HepG2 (cell line): ENCODE results near the gene SLC41A3. TPM values are rescaled to one million over a fixed set of nuclear protein-coding genes. Genes with fewer than 3 reads are reported as not detected.

Experiments used
- ARID5B ChIP-seq: IDR thresholded peaks from 2 replicates; pipeline ENCODE4 v1.4.0; 2020; ENCODE audit warnings: mild to moderate bottlenecking, missing genetic modification reagents
- ASH2L ChIP-seq: fragments of 300-600, 200-600 bp; sonication (generic); IDR thresholded peaks from 2 replicates; pipeline ENCODE4 v1.7.0; 2017; ENCODE audit warnings: low read depth, mild to moderate bottlenecking, moderate library complexity, mixed read lengths, low read length; ENCODE audit not compliant: insufficient read length
- DR1 ChIP-seq: sonication (generic); formaldehyde crosslinking; IDR thresholded peaks from 2 replicates; pipeline ENCODE4 v1.8.0; 2021; ENCODE audit warnings: mild to moderate bottlenecking, missing genetic modification reagents, inconsistent platforms
- KMT2B ChIP-seq: IDR thresholded peaks from 2 replicates; pipeline ENCODE4 v1.6.1; 2016; ENCODE audit warnings: missing genetic modification reagents, missing compliant biosample characterization
- MBNL3 ChIP-seq: fragments of 250-450 bp; sonication (Bioruptor Pico); conservative IDR thresholded peaks from 2 replicates; pipeline ENCODE4 v1.8.0; 2022; ENCODE audit warnings: mild to moderate bottlenecking, inconsistent platforms
- RNF2 ChIP-seq: fragments of 450-650 bp; conservative IDR thresholded peaks from 2 replicates; pipeline ENCODE4 v1.6.1; 2016; ENCODE audit warnings: low read depth
- TCF7L2 ChIP-seq: IDR thresholded peaks from 2 replicates; pipeline ENCODE4 v1.6.1; 2011; ENCODE audit warnings: mild to moderate bottlenecking, low read depth, low read length, moderate library complexity
- TRIM24 ChIP-seq: sonication (generic); formaldehyde crosslinking; IDR thresholded peaks from 2 replicates; pipeline ENCODE4 v1.8.0; 2022; ENCODE audit warnings: mild to moderate bottlenecking, missing genetic modification reagents
- YY1 ChIP-seq: IDR thresholded peaks from 2 replicates; pipeline ENCODE4 v1.6.1; 2011; ENCODE audit warnings: low read length, low read depth, moderate library complexity, mild to moderate bottlenecking; ENCODE audit not compliant: insufficient read depth, insufficient replicate concordance
- ZFP37 ChIP-seq: sonication (generic); formaldehyde crosslinking; IDR thresholded peaks from 2 replicates; pipeline ENCODE4 v1.4.0; 2020; ENCODE audit warnings: missing genetic modification reagents, borderline replicate concordance
- ZFP91 ChIP-seq: sonication (generic); formaldehyde crosslinking; IDR thresholded peaks from 2 replicates; pipeline ENCODE4 v1.9.0; 2022; ENCODE audit warnings: missing genetic modification reagents, mild to moderate bottlenecking, borderline replicate concordance
- ZGPAT ChIP-seq: IDR thresholded peaks from 2 replicates; pipeline ENCODE4 v1.6.1; 2016; ENCODE audit warnings: mild to moderate bottlenecking
- ZNF275 ChIP-seq: sonication (generic); formaldehyde crosslinking; IDR thresholded peaks from 2 replicates; pipeline ENCODE4 v1.8.0; 2022; ENCODE audit warnings: missing genetic modification reagents, mild to moderate bottlenecking, inconsistent platforms, borderline replicate concordance
- ZNF513 ChIP-seq: sonication (generic); formaldehyde crosslinking; conservative IDR thresholded peaks from 2 replicates; pipeline ENCODE4 v1.5.0; 2020; ENCODE audit warnings: missing genetic modification reagents
- ZNF547 ChIP-seq: sonication (generic); formaldehyde crosslinking; IDR thresholded peaks from 2 replicates; pipeline ENCODE4 v1.5.1; 2020; ENCODE audit warnings: mild to moderate bottlenecking, missing genetic modification reagents
- ZNF703 ChIP-seq: sonication (generic); formaldehyde crosslinking; IDR thresholded peaks from 2 replicates; pipeline ENCODE4 v1.5.1; 2020; ENCODE audit warnings: missing genetic modification reagents, mild to moderate bottlenecking, moderate library complexity, borderline replicate concordance
- ZNF746 ChIP-seq: sonication (generic); formaldehyde crosslinking; IDR thresholded peaks from 2 replicates; pipeline ENCODE4 v1.8.0; 2022; ENCODE audit warnings: mild to moderate bottlenecking, missing genetic modification reagents
- ZNF788 ChIP-seq: sonication (generic); formaldehyde crosslinking; IDR thresholded peaks from 2 replicates; pipeline ENCODE4 v1.5.0; 2020; ENCODE audit warnings: mild to moderate bottlenecking, missing genetic modification reagents, borderline replicate concordance
- polyA plus RNA-seq, 8 experiments: library from polyadenylated mRNA; depleted of rRNA in 3 of 8; stranded (reverse) in 7 of 8; unstranded in 1 of 8; fragments of >200 nt; fragmentation: Illumina TruSeq in 4 of 8; extraction: Trizol in 4 of 8; gene quantifications; 2 replicates each; pipeline versions ENCODE4 v1.2.1 to v1.2.3, GENCODE V29; 2011 to 2016; ENCODE audit warnings: low read depth in 4 of 8, missing spikeins in 1 of 8, mixed read lengths in 1 of 8; ENCODE audit not compliant: insufficient read depth in 1 of 8
- total RNA-seq, 5 experiments: library from RNA; depleted of rRNA; stranded (reverse); fragments of >200 nt; fragmentation: Illumina TruSeq; extraction: Trizol; gene quantifications; 2 replicates each; pipeline ENCODE4 v1.2.3, GENCODE V29; 2016; ENCODE audit warnings: low read depth in 1 of 5

Gene SLC41A3
- total and polyA plus RNA-seq, 2 of the 13 experiments (the other 11 are each of a cell fraction or from before 2014, with no cell fraction given): 26.0 to 71.1 TPM

- peak; percentile 57; the same call in 1 of the 2 replicates for TF ChIP-seq ZGPAT
- 0 out of 2 replicates have a peak, but pooled peaks have one; percentile 18 for TF ChIP-seq ZFP37
- TF ChIP-seq RNF2: no peak
- TF ChIP-seq ARID5B (CRISPR knock-in tag): peak; percentile 56; the same call in 1 of the 2 replicates
- peak; percentile 33; the same call in 1 of the 2 replicates for TF ChIP-seq ZFP91
- TF ChIP-seq ZNF275: no peak
- no peak for TF ChIP-seq MBNL3
- no peak for TF ChIP-seq KMT2B (CRISPR knock-in tag)
- TF ChIP-seq YY1: peak; percentile 72
- TF ChIP-seq TRIM24: no peak
- no peak for TF ChIP-seq ZNF513 (CRISPR knock-in tag)
- TF ChIP-seq ZNF746 (CRISPR knock-in tag): 0 out of 2 replicates have a peak, but pooled peaks have one; percentile 5
- TF ChIP-seq ZNF703 (CRISPR knock-in tag): no peak
- 0 out of 2 replicates have a peak, but pooled peaks have one; percentile 25 for TF ChIP-seq ZNF547 (CRISPR knock-in tag)
- no peak for TF ChIP-seq TCF7L2
- TF ChIP-seq DR1: 0 out of 2 replicates have a peak, but pooled peaks have one; percentile 26
- peak; percentile 34 for TF ChIP-seq ASH2L
- 0 out of 2 replicates have a peak, but pooled peaks have one; percentile 29 for TF ChIP-seq ZNF788 (CRISPR knock-in tag)
Measured at GRCh38 chr3:126083913-126084767, at the start of gene SLC41A3 (continued).
